Measurements from ENCODE around the gene DDX1. TPM values are rescaled to one million over a fixed set of nuclear protein-coding genes. Genes with fewer than 3 reads are reported as not detected.

Gene DDX1
- total RNA-seq, 1 experiment from 2014 or later, result 154 TPM

GRCh38 chr2:15547115-15547876, 44.4 kb upstream of the DDX1 start:
- H3K4me3 ChIP-seq (ENCODE audit: low read depth, low read length, poor library complexity, severe bottlenecking), result no peak overlapping the region
- BruUV-seq (replicated peaks), result no TSS peak
- H3K27me3 ChIP-seq (replicated peaks; ENCODE audit: insufficient read depth, low read depth, low read length, poor library complexity), result no peaks in the 10 kb centered on the region
- H3K9me3 ChIP-seq (ENCODE audit: low read depth, low read length, poor library complexity, severe bottlenecking), result no peaks in the 10 kb centered on the region
- CTCF ChIA-PET, result no interaction called here
- no peak for TF ChIP-seq EZH2 (IDR thresholded peaks at IDR 0.05; ENCODE audit: borderline replicate concordance, low read depth, low read length, poor library complexity, severe bottlenecking)
- TF ChIP-seq CTCF (conservative IDR thresholded peaks at IDR 0.05; ENCODE audit: low read depth, low read length), result no peak
- DNase-seq (ENCODE audit: low spot score), result no peak
- no peak overlapping the region for H3K27ac ChIP-seq (ENCODE audit: low read depth, low read length, poor library complexity, severe bottlenecking)
- no peaks in the 10 kb centered on the region for H3K4me1 ChIP-seq (ENCODE audit: insufficient read depth, low read length, poor library complexity, severe bottlenecking)
- POLR2A ChIA-PET (ENCODE audit: low non-redundant PET), result no interaction called here
- intact Hi-C loops (cut with micrococcal nuclease; ENCODE audit: unreplicated experiment), result no loop called here
- no peaks in the 10 kb centered on the region for H3K36me3 ChIP-seq (ENCODE audit: insufficient read depth, low read length, poor library complexity, severe bottlenecking)

- Histone ChIP-seq H3K4me3 (ENCODE audit: low read depth, low read length, poor library complexity, severe bottlenecking) (no peak overlapping the region), H3K9me3 (ENCODE audit: low read depth, low read length, poor library complexity, severe bottlenecking) (no peaks in the 10 kb centered on the region), H3K27ac (ENCODE audit: low read depth, low read length, poor library complexity, severe bottlenecking) (no peak overlapping the region), H3K36me3 (ENCODE audit: insufficient read depth, low read length, poor library complexity, severe bottlenecking) (no peaks in the 10 kb centered on the region), H3K27me3 (replicated peaks; ENCODE audit: insufficient read depth, low read depth, low read length, poor library complexity) (no peaks in the 10 kb centered on the region), H3K4me1 (ENCODE audit: insufficient read depth, low read length, poor library complexity, severe bottlenecking) (no peaks in the 10 kb centered on the region)
- POLR2A ChIA-PET (ENCODE audit: low non-redundant PET), result no interaction called here
- no peak for TF ChIP-seq EZH2 (IDR thresholded peaks at IDR 0.05; ENCODE audit: borderline replicate concordance, low read depth, low read length, poor library complexity, severe bottlenecking)
- TF ChIP-seq CTCF (conservative IDR thresholded peaks at IDR 0.05; ENCODE audit: low read depth, low read length), result no peak
- CTCF ChIA-PET, result no interaction called here
- no TSS peak for BruUV-seq (replicated peaks)
- intact Hi-C loops (cut with micrococcal nuclease; ENCODE audit: unreplicated experiment), result no loop called here
- DNase-seq (ENCODE audit: low spot score), result no peak
Observed at GRCh38 chr2:15548974-15549373, 42.7 kb upstream of the DDX1 start.

GRCh38 chr2:15553519-15553918, 38.1 kb upstream of the DDX1 start:
- Histone ChIP-seq H3K9me3 (ENCODE audit: low read depth, low read length, poor library complexity, severe bottlenecking) (no peaks in the 10 kb centered on the region), H3K27ac (ENCODE audit: low read depth, low read length, poor library complexity, severe bottlenecking) (no peak overlapping the region), H3K36me3 (ENCODE audit: insufficient read depth, low read length, poor library complexity, severe bottlenecking) (no peaks in the 10 kb centered on the region), H3K4me1 (ENCODE audit: insufficient read depth, low read length, poor library complexity, severe bottlenecking) (peaks cover 5% of the 10 kb centered on the region), H3K27me3 (replicated peaks; ENCODE audit: insufficient read depth, low read depth, low read length, poor library complexity) (no peaks in the 10 kb centered on the region), H3K4me3 (ENCODE audit: low read depth, low read length, poor library complexity, severe bottlenecking) (no peak overlapping the region)
- BruUV-seq (replicated peaks), result no TSS peak
- TF ChIP-seq EZH2 (IDR thresholded peaks at IDR 0.05; ENCODE audit: borderline replicate concordance, low read depth, low read length, poor library complexity, severe bottlenecking), result no peak
- TF ChIP-seq CTCF (conservative IDR thresholded peaks at IDR 0.05; ENCODE audit: low read depth, low read length), result no peak
- DNase-seq (ENCODE audit: low spot score), result no peak
- ChIA-PET CTCF (interaction anchor here (0.9 kb wide), 1 partner anchor 24 kb away, joined by 4 read pairs; no protein-coding TSS in a partner anchor), POLR2A (ENCODE audit: low non-redundant PET) (no interaction called here)
- intact Hi-C loops (cut with micrococcal nuclease; ENCODE audit: unreplicated experiment), result no loop called here
